ENCODE results near the gene SLC25A21. TPM values are rescaled to one million over a fixed set of nuclear protein-coding genes. Genes with fewer than 3 reads are reported as not detected.

SLC25A21 gene
- total and polyA plus RNA-seq, 5 donors: 0.84 to 1.9 (median 1.3) TPM

GRCh38 chr14:37140176-37140575 is 32.2 kb downstream of the SLC25A21 start:
- Histone ChIP-seq H3K9me3 (ENCODE audit: control insufficient read depth, low read length) (no peaks in the 10 kb centered on the region), H3K4me3 (ENCODE audit: low read length) (no peak overlapping the region), H3K27ac (ENCODE audit: low read length) (no peak overlapping the region), H3K4me1 (ENCODE audit: control insufficient read depth, insufficient read depth, low read length) (no peaks in the 10 kb centered on the region), H3K27me3 (ENCODE audit: control insufficient read depth, insufficient read depth) (no peaks in the 10 kb centered on the region)
- intact Hi-C loops (cut with DNase I): no loop called here
- ATAC-seq (no peak), DNase-seq (no peak)
- 89% methylated on average over 2 of the region's 2 CpGs for WGBS

DNA sequence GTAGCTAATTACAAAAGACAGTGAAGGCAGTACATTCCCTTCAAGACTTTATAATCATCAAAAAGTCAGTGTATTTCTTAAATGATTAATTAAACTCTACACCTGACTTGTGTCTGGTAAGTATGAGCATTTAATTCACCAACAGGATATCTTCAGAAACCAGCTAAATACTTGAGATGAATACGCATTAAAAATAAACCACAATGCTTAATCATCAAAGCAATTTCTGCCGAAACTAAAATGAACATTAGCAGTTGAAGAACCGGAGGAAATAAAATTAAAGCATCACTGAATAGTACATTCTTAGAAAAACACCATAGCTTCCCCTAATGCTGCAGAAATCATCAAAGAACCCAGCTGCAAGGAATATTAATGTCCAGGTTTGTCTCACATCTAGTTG is 32.7 kb downstream of the SLC25A21 start:
- no peak overlapping the region for H3K4me3 ChIP-seq (ENCODE audit: low read length)
- DNase-seq (no peak), ATAC-seq (no peak)
- 89% methylated on average over 3 of the region's 3 CpGs for WGBS
- H3K4me1 ChIP-seq (ENCODE audit: control insufficient read depth, insufficient read depth, low read length): no peaks in the 10 kb centered on the region
- no peaks in the 10 kb centered on the region for H3K27me3 ChIP-seq (ENCODE audit: control insufficient read depth, insufficient read depth)
- intact Hi-C loops (cut with DNase I): no loop called here
- no peak overlapping the region for H3K27ac ChIP-seq (ENCODE audit: low read length)
- H3K9me3 ChIP-seq (ENCODE audit: control insufficient read depth, low read length): no peaks in the 10 kb centered on the region

GRCh38 chr14:37138898-37139297 is 33.5 kb downstream of the SLC25A21 start:
- intact Hi-C loops (cut with DNase I): no loop called here
- no peak overlapping the region for H3K27ac ChIP-seq (ENCODE audit: low read length)
- DNase-seq (no peak), ATAC-seq (no peak)
- WGBS: 78% methylated on average over 2 of the region's 2 CpGs
- H3K27me3 ChIP-seq (ENCODE audit: control insufficient read depth, insufficient read depth): no peaks in the 10 kb centered on the region
- H3K4me3 ChIP-seq (ENCODE audit: low read length): no peak overlapping the region
- no peaks in the 10 kb centered on the region for H3K4me1 ChIP-seq (ENCODE audit: control insufficient read depth, insufficient read depth, low read length)
- no peaks in the 10 kb centered on the region for H3K9me3 ChIP-seq (ENCODE audit: control insufficient read depth, low read length)

DNA sequence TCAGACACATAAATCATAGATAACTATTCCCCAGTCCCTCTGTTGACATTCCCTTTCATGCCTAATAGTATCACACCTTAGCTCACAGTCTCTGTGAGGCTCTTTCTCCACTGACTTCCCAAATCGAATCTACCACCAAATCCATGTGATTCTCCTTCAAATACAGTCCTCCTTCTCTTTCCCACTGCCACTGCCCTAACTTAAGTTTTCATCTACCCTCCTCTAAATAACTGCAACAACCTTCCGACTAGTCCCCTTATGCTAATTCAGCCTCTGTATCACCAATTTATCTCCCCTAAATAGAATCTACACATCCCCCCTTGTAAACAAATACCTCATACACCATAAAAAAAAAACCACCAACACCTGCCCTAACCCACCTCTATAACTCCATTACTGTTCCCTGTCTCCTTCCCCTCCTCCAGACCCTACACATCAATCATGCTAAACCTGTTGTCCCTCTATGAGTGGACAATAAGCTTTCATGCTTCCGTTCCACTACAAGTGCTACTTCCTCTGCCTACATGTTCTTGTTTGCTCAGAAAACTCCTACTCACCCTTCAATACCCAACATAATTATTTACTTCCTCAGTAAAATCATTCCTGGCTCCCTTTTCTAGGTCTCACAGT is 39.0 kb downstream of the SLC25A21 start:
- no peaks in the 10 kb centered on the region for H3K27me3 ChIP-seq (ENCODE audit: control insufficient read depth, insufficient read depth)

GRCh38 chr14:37131205-37131604 is 41.2 kb downstream of the SLC25A21 start:
- no peaks in the 10 kb centered on the region for H3K27me3 ChIP-seq (ENCODE audit: control insufficient read depth, insufficient read depth)
- no peak overlapping the region for H3K4me3 ChIP-seq (ENCODE audit: low read length)
- no peaks in the 10 kb centered on the region for H3K9me3 ChIP-seq (ENCODE audit: control insufficient read depth, low read length)
- no peak for DNase-seq
- H3K27ac ChIP-seq (ENCODE audit: low read length): no peak overlapping the region
- no peak for ATAC-seq
- 25% methylated on average over 2 of the region's 2 CpGs for WGBS
- intact Hi-C loops (cut with DNase I): no loop called here
- H3K4me1 ChIP-seq (ENCODE audit: control insufficient read depth, insufficient read depth, low read length): no peaks in the 10 kb centered on the region

More for the DNA sequence above, 39.0 kb downstream of the SLC25A21 start:
- DNase-seq: no peak
- H3K4me3 ChIP-seq (ENCODE audit: low read length): no peak overlapping the region
- no peaks in the 10 kb centered on the region for H3K9me3 ChIP-seq (ENCODE audit: control insufficient read depth, low read length)
- intact Hi-C loops (cut with DNase I): no loop called here
- no peak overlapping the region for H3K27ac ChIP-seq (ENCODE audit: low read length)
- no peak for ATAC-seq
- no peaks in the 10 kb centered on the region for H3K4me1 ChIP-seq (ENCODE audit: control insufficient read depth, insufficient read depth, low read length)
- WGBS: 86% methylated on average over 3 of the region's 3 CpGs

- intact Hi-C loops (cut with DNase I): no loop called here
- Histone ChIP-seq H3K4me3 (ENCODE audit: low read length) (no peak overlapping the region), H3K27ac (ENCODE audit: low read length) (no peak overlapping the region), H3K4me1 (ENCODE audit: control insufficient read depth, insufficient read depth, low read length) (no peaks in the 10 kb centered on the region), H3K27me3 (ENCODE audit: control insufficient read depth, insufficient read depth) (no peaks in the 10 kb centered on the region), H3K9me3 (ENCODE audit: control insufficient read depth, low read length) (no peaks in the 10 kb centered on the region)
- ATAC-seq: no peak
- DNase-seq: no peak
- WGBS: 86% methylated on average over 7 of the region's 7 CpGs
These were observed 43.4 kb downstream of the SLC25A21 start for GRCh38 chr14:37129047-37129446.

- Histone ChIP-seq H3K27me3 (ENCODE audit: control insufficient read depth, insufficient read depth) (no peaks in the 10 kb centered on the region), H3K4me3 (ENCODE audit: low read length) (no peak overlapping the region), H3K4me1 (ENCODE audit: control insufficient read depth, insufficient read depth, low read length) (no peaks in the 10 kb centered on the region), H3K9me3 (ENCODE audit: control insufficient read depth, low read length) (no peaks in the 10 kb centered on the region), H3K27ac (ENCODE audit: low read length) (no peak overlapping the region)
- DNase-seq (no peak), ATAC-seq (no peak)
- WGBS: 76% methylated on average over 3 of the region's 3 CpGs
- intact Hi-C loops (cut with DNase I): no loop called here
These were observed 47.8 kb downstream of the SLC25A21 start for GRCh38 chr14:37124614-37125013.

GRCh38 chr14:37122919-37123639 is 49.3 kb downstream of the SLC25A21 start:
- Histone ChIP-seq H3K4me3 (ENCODE audit: low read length) (no peak overlapping the region), H3K4me1 (ENCODE audit: control insufficient read depth, insufficient read depth, low read length) (no peaks in the 10 kb centered on the region), H3K27ac (ENCODE audit: low read length) (no peak overlapping the region), H3K27me3 (ENCODE audit: control insufficient read depth, insufficient read depth) (no peaks in the 10 kb centered on the region), H3K9me3 (ENCODE audit: control insufficient read depth, low read length) (no peaks in the 10 kb centered on the region)
- no peak for ATAC-seq
- DNase-seq: no peak
- intact Hi-C loops (cut with DNase I): no loop called here
- WGBS: 86% methylated on average over 7 of the region's 7 CpGs

- H3K4me3 ChIP-seq (ENCODE audit: low read length): no peak overlapping the region
- ATAC-seq: no peak
- no peaks in the 10 kb centered on the region for H3K27me3 ChIP-seq (ENCODE audit: control insufficient read depth, insufficient read depth)
- WGBS: 76% methylated on average over 3 of the region's 3 CpGs
- intact Hi-C loops (cut with DNase I): no loop called here
- H3K4me1 ChIP-seq (ENCODE audit: control insufficient read depth, insufficient read depth, low read length): no peaks in the 10 kb centered on the region
- no peaks in the 10 kb centered on the region for H3K9me3 ChIP-seq (ENCODE audit: control insufficient read depth, low read length)
- H3K27ac ChIP-seq (ENCODE audit: low read length): no peak overlapping the region
- no peak for DNase-seq
These were observed 50.1 kb downstream of the SLC25A21 start for GRCh38 chr14:37122288-37122687.

- DNase-seq (no peak), ATAC-seq (no peak)
- Histone ChIP-seq H3K27ac (ENCODE audit: low read length) (no peak overlapping the region), H3K4me1 (ENCODE audit: control insufficient read depth, insufficient read depth, low read length) (no peaks in the 10 kb centered on the region), H3K9me3 (ENCODE audit: control insufficient read depth, low read length) (no peaks in the 10 kb centered on the region), H3K4me3 (ENCODE audit: low read length) (no peak overlapping the region), H3K27me3 (ENCODE audit: control insufficient read depth, insufficient read depth) (no peaks in the 10 kb centered on the region)
- 70% methylated on average over 4 of the region's 4 CpGs for WGBS
- intact Hi-C loops (cut with DNase I): no loop called here
These were observed 53.6 kb downstream of the SLC25A21 start for GRCh38 chr14:37118673-37119366.

All from right cardiac atrium (tissue), 5 donors.